A549 (cell line): ENCODE results near the gene TBC1D24.

Experiments
- EP300 ChIP-seq, 2 experiments: fragments of >200 bp; sonication (Bioruptor Twin); formaldehyde crosslinking; IDR thresholded peaks; 2 replicates in 1 of 2; 3 replicates in 1 of 2; pipeline ENCODE4 v1.6.1; 2016 to 2017
- JUN ChIP-seq, 2 experiments: fragments of >200 bp; sonication (Bioruptor Twin); formaldehyde crosslinking; IDR thresholded peaks; 2 replicates in 1 of 2; 3 replicates in 1 of 2; pipeline ENCODE4 v1.6.1; 2016 to 2017
- KDM5A ChIP-seq: fragments of 200-600 bp; sonication (generic); IDR thresholded peaks from 2 replicates; pipeline ENCODE4 v1.6.1; 2016; ENCODE audit warnings: antibody characterized with exemption, mild to moderate bottlenecking
- POLR2A ChIP-seq: IDR thresholded peaks from 2 replicates; pipeline ENCODE4 v1.6.1; 2012; ENCODE audit warnings: mild to moderate bottlenecking, low read length
- RFX5 ChIP-seq: fragments of 450-650 bp; IDR thresholded peaks from 2 replicates; pipeline ENCODE4 v1.7.1; 2014; ENCODE audit warnings: antibody characterized with exemption, mild to moderate bottlenecking, moderate library complexity
- TF ChIP-seq, protein P1 (sequence below): fragments of 250-450 bp; sonication (Bioruptor Pico); IDR thresholded peaks from 2 replicates; pipeline ENCODE4 v1.5.0; 2021; ENCODE audit warnings: mild to moderate bottlenecking, moderate library complexity, borderline replicate concordance
- TF ChIP-seq, protein P2 (sequence below): IDR thresholded peaks from 2 replicates; pipeline ENCODE4 v1.6.1; 2012
- TF ChIP-seq, protein P3 (sequence below): fragments of 150-350 bp; IDR thresholded peaks from 2 replicates; pipeline ENCODE4 v1.6.1; 2014; ENCODE audit warnings: low read depth, mild to moderate bottlenecking, low read length
- TF ChIP-seq, protein P4 (sequence below): fragments of >200 bp; sonication (Bioruptor Twin); formaldehyde crosslinking; IDR thresholded peaks from 3 replicates; pipeline ENCODE4 v1.5.1; 2016

DNA sequence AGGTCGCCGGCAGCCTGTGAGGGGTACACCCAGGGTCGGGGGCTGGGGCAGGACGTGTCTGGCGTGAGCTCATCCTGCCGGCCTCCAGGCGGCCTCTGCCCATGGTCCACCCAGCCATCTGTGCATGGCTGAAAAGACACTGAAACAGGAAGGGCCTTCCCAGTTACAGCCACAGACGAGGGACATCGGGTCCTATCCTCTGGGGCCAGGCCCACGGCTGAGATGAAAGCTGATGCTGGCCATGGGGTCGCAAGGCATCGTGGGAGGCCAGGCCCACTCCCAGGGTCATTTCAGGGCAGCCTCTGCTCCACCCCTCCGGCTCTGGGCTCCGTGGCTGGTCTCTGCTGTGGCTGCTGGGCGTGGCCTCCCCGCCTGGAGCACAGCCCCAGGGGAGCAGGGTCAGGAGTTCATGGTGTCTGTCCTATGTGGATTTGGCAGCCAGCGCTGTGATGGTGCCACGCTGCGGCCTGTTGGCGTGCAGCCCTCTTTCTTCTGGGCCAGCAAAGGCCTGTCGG is 22.2 kb downstream of the TBC1D24 start:
- TF ChIP-seq, protein P1, sequence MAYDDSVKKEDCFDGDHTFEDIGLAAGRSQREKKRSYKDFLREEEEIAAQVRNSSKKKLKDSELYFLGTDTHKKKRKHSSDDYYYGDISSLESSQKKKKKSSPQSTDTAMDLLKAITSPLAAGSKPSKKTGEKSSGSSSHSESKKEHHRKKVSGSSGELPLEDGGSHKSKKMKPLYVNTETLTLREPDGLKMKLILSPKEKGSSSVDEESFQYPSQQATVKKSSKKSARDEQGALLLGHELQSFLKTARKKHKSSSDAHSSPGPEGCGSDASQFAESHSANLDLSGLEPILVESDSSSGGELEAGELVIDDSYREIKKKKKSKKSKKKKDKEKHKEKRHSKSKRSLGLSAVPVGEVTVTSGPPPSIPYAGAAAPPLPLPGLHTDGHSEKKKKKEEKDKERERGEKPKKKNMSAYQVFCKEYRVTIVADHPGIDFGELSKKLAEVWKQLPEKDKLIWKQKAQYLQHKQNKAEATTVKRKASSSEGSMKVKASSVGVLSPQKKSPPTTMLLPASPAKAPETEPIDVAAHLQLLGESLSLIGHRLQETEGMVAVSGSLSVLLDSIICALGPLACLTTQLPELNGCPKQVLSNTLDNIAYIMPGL = no peak
- TF ChIP-seq POLR2A = no peak
- no peak for TF ChIP-seq RFX5
- TF ChIP-seq JUN (IDR thresholded peaks at IDR 0.05) = no peak
- no peak for TF ChIP-seq KDM5A
- no peak for TF ChIP-seq EP300 (IDR thresholded peaks at IDR 0.05)
- TF ChIP-seq, protein P2, sequence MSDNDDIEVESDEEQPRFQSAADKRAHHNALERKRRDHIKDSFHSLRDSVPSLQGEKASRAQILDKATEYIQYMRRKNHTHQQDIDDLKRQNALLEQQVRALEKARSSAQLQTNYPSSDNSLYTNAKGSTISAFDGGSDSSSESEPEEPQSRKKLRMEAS = no peak
- TF ChIP-seq, protein P3, sequence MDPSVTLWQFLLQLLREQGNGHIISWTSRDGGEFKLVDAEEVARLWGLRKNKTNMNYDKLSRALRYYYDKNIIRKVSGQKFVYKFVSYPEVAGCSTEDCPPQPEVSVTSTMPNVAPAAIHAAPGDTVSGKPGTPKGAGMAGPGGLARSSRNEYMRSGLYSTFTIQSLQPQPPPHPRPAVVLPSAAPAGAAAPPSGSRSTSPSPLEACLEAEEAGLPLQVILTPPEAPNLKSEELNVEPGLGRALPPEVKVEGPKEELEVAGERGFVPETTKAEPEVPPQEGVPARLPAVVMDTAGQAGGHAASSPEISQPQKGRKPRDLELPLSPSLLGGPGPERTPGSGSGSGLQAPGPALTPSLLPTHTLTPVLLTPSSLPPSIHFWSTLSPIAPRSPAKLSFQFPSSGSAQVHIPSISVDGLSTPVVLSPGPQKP = no peak
- TF ChIP-seq, protein P4, sequence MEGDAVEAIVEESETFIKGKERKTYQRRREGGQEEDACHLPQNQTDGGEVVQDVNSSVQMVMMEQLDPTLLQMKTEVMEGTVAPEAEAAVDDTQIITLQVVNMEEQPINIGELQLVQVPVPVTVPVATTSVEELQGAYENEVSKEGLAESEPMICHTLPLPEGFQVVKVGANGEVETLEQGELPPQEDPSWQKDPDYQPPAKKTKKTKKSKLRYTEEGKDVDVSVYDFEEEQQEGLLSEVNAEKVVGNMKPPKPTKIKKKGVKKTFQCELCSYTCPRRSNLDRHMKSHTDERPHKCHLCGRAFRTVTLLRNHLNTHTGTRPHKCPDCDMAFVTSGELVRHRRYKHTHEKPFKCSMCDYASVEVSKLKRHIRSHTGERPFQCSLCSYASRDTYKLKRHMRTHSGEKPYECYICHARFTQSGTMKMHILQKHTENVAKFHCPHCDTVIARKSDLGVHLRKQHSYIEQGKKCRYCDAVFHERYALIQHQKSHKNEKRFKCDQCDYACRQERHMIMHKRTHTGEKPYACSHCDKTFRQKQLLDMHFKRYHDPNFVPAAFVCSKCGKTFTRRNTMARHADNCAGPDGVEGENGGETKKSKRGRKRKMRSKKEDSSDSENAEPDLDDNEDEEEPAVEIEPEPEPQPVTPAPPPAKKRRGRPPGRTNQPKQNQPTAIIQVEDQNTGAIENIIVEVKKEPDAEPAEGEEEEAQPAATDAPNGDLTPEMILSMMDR = no peak
